ENCODE measurements around the gene KIAA1143.
A peak's percentile ranks its signal among the peaks of the same experiment; 100 is the strongest.

- TF ChIP-seq CTCF (IDR thresholded peaks at IDR 0.05) (no peak), POLR2AphosphoS5 (IDR thresholded peaks at IDR 0.05) (peak; percentile 26 to 71 (median 66))
Measured at GRCh38 chr3:44729384-44729910, 32.0 kb downstream of the KIAA1143 start, which contains the start of gene ZNF501.

Data from breast epithelium (tissue), 3 donors.